Measurements from ENCODE around the gene WWOX. TPM values are rescaled to one million over a fixed set of nuclear protein-coding genes. Genes with fewer than 3 reads are reported as not detected.

WWOX gene
- total and polyA plus RNA-seq, 2 of the 8 experiments (the other 6 are each of a cell fraction or from before 2014, with no cell fraction given): 5.4 to 16.7 TPM

- Histone ChIP-seq H2BK5ac (ENCODE audit: low read depth, low read length) (no peak overlapping the region), H3K79me2 (ENCODE audit: control insufficient read depth in 1 of 2, insufficient read depth in 2 of 2, low read length in 2 of 2) (no peaks in the 10 kb centered on the region), H3K18ac (ENCODE audit: extremely low read depth, low read length) (no peak overlapping the region), H3K79me1 (ENCODE audit: low read depth, low read length) (no peaks in the 10 kb centered on the region), H4K5ac (ENCODE audit: insufficient read length, low read depth, low read length) (no peak overlapping the region), H2BK12ac (ENCODE audit: low read depth, low read length) (no peak overlapping the region), H3K56ac (replicated peaks; ENCODE audit: insufficient read length, low read depth, low read length) (no peak overlapping the region), H3K9ac (replicated peaks in 1 of 4; ENCODE audit: extremely low read depth in 1 of 4, low read depth in 3 of 4, low read length in 3 of 4) (no peak overlapping the region), H3K27ac (ENCODE audit: low read depth, low read length) (no peak overlapping the region), H3K36me3 (ENCODE audit: control insufficient read depth in 2 of 4, insufficient read depth in 4 of 4, low read length in 3 of 4) (peaks cover 0 to 6% (median 0%) of the 10 kb centered on the region in 4 experiments; a peak in 1 of 8 replicates), H4K20me1 (replicated peaks in 1 of 2; ENCODE audit: control insufficient read depth in 1 of 2, insufficient read depth in 2 of 2, low read length in 2 of 2) (no peaks in the 10 kb centered on the region), H4K8ac (ENCODE audit: extremely low read depth, insufficient read depth, low read length) (no peak overlapping the region), H2AK5ac (ENCODE audit: low read depth, low read length) (no peak overlapping the region), H3K14ac (ENCODE audit: insufficient read length) (no peak overlapping the region), H3K4me1 (replicated peaks in 1 of 4; ENCODE audit: control insufficient read depth in 3 of 4, insufficient read depth in 4 of 4, low read length in 3 of 4) (peaks cover 0 to 2% (median 1%) of the 10 kb centered on the region in 4 experiments; a peak in 3 of 7 replicates), H3K4ac (replicated peaks; ENCODE audit: insufficient read length, low read depth, low read length) (no peak overlapping the region), H3K23ac (ENCODE audit: insufficient read length) (no peak overlapping the region), H3K9me3 (ENCODE audit: insufficient read depth in 2 of 2, low read depth in 1 of 2, low read length in 1 of 2) (peaks cover 0 to 4% of the 10 kb centered on the region in 2 experiments; a peak in 1 of 4 replicates), H2AFZ (ENCODE audit: low read length) (no peak overlapping the region), H3K27me3 (replicated peaks in 1 of 4; ENCODE audit: control insufficient read depth in 3 of 4, extremely low read depth in 1 of 4, insufficient read depth in 3 of 4, low read length in 3 of 4) (no peaks in the 10 kb centered on the region), H3K4me2 (ENCODE audit: insufficient read depth in 1 of 2, low read depth in 2 of 2, low read length in 2 of 2) (no peak overlapping the region), H2BK120ac (replicated peaks; ENCODE audit: low read depth, low read length) (no peak overlapping the region), H4K91ac (replicated peaks; ENCODE audit: insufficient read length, low read length) (no peak overlapping the region), H2BK20ac (ENCODE audit: low read length) (no peak overlapping the region), H2BK15ac (ENCODE audit: low read length) (no peak overlapping the region), H3K23me2 (ENCODE audit: low read depth, low read length) (no peaks in the 10 kb centered on the region), H3K4me3 (ENCODE audit: extremely low read depth in 1 of 4, insufficient read depth in 2 of 4, low read depth in 3 of 4, low read length in 4 of 4) (no peak overlapping the region)
- DNase-seq (ENCODE audit: low read depth in 1 of 2, low spot score in 2 of 2) (no peak), FAIRE-seq (no peak)
- POLR2A ChIA-PET (ENCODE audit: partially characterized antibody): no interaction called here
- WGBS, 2 experiments (ENCODE audit: extremely low coverage in 1 of 2, insufficient coverage in 1 of 2, insufficient read length in 1 of 2, insufficient replicate concordance in 2 of 2, low coverage in 1 of 2, low lambda C conversion rate in 2 of 2, missing lambda C conversion rate in 1 of 2): 88% methylated on average over 5 of the region's 6 CpGs; no CpG with 5 or more reads in 1 of the 2 experiments
- CTCF ChIA-PET (ENCODE audit: partially characterized antibody): no interaction called here
- TF ChIP-seq SIRT6 (IDR thresholded peaks at IDR 0.05; ENCODE audit: low read length): no peak
- no peak for TF ChIP-seq HDAC2 (IDR thresholded peaks at IDR 0.05; ENCODE audit: borderline replicate concordance in 1 of 2, low read depth in 2 of 2, low read length in 2 of 2)
- no peak for TF ChIP-seq FOSL1 (IDR thresholded peaks at IDR 0.05; ENCODE audit: insufficient read depth, low read depth, low read length)
- no peak for TF ChIP-seq CHD1 (IDR thresholded peaks at IDR 0.05; ENCODE audit: low read depth, low read length)
- no peak for TF ChIP-seq MAFK (IDR thresholded peaks at IDR 0.05; ENCODE audit: low read depth, low read length)
- TF ChIP-seq NANOG (IDR thresholded peaks at IDR 0.05; ENCODE audit: insufficient read depth, low read depth, low read length, poor library complexity, severe bottlenecking): no peak
- TF ChIP-seq EZH2 (IDR thresholded peaks at IDR 0.05; ENCODE audit: low read depth, low read length, severe bottlenecking): no peak
- TF ChIP-seq E2F6 (IDR thresholded peaks at IDR 0.05): no peak
- no peak for TF ChIP-seq BRCA1 (IDR thresholded peaks at IDR 0.05; ENCODE audit: low read depth, low read length)
- no peak for TF ChIP-seq RXRA (IDR thresholded peaks at IDR 0.05; ENCODE audit: insufficient read depth, low read depth, low read length)
- TF ChIP-seq CTBP2 (IDR thresholded peaks at IDR 0.05; ENCODE audit: borderline replicate concordance, insufficient read depth, insufficient read length, low read length): no peak
- TF ChIP-seq POLR2AphosphoS5 (IDR thresholded peaks at IDR 0.05; ENCODE audit: low read depth, low read length): no peak
- no peak for TF ChIP-seq PHF8 (conservative IDR thresholded peaks at IDR 0.05; ENCODE audit: low read depth, low read length)
These were observed 165.2 kb downstream of the WWOX start for GRCh38 chr16:78264642-78265041.

All from H1 (cell line).